H1 (cell line): ENCODE results near the gene SEZ6L. TPM values are rescaled to one million over a fixed set of nuclear protein-coding genes. Genes with fewer than 3 reads are reported as not detected.

ENCODE experiments used
- CTCF ChIA-PET: fragments of 300-600 bp; sonication (Branson Sonifier 250); formaldehyde crosslinking; loops from one replicate; lab custom pipeline; 2021; ENCODE audit not compliant: partially characterized antibody; lab: Charles Lee
- POLR2A ChIA-PET: fragments of 300-600 bp; sonication (Branson Sonifier 250); formaldehyde crosslinking; loops from one replicate; lab custom pipeline; 2021; ENCODE audit warnings: inconsistent platforms; ENCODE audit not compliant: partially characterized antibody; lab: Charles Lee
- DNase-seq, 2 experiments: peaks; one replicate each; pipeline versions ENCODE4 v3.0.0 to v3.0.0-alpha.2; 2010 to 2022; ENCODE audit warnings: low spot score in 2 of 2, low read depth in 1 of 2, mixed read lengths in 1 of 2
- FAIRE-seq: peaks from 2 replicates; lab custom pipeline; 2011; peaks lifted over from hg19 to GRCh38; lab: Jason Lieb, UNC
- H2AFZ ChIP-seq: 2 replicates; pipeline ENCODE4 v1.8.1; 2012; ENCODE audit warnings: low read length, inconsistent platforms
- H2AK5ac ChIP-seq: 2 replicates; pipeline ENCODE4 v1.6.1; 2013; ENCODE audit warnings: low read depth, low read length
- H2BK120ac ChIP-seq: replicated peaks from 2 replicates; pipeline ENCODE3; 2013; ENCODE audit warnings: low read depth, low read length, inconsistent platforms
- H2BK12ac ChIP-seq: 2 replicates; pipeline ENCODE4 v1.6.1; 2013; ENCODE audit warnings: low read depth, low read length
- H2BK15ac ChIP-seq: 2 replicates; pipeline ENCODE4 v1.6.1; 2013; ENCODE audit warnings: low read length
- H2BK20ac ChIP-seq: 2 replicates; pipeline ENCODE4 v1.6.1; 2013; ENCODE audit warnings: low read length
- H2BK5ac ChIP-seq: 2 replicates; pipeline ENCODE4 v1.6.1; 2013; ENCODE audit warnings: low read depth, low read length
- H3K14ac ChIP-seq: 2 replicates; pipeline ENCODE4 v1.6.1; 2013; ENCODE audit warnings: inconsistent platforms; ENCODE audit not compliant: insufficient read length
- H3K18ac ChIP-seq: 2 replicates; pipeline ENCODE4 v1.6.1; 2013; ENCODE audit warnings: low read length; ENCODE audit errors: extremely low read depth
- H3K23ac ChIP-seq: 2 replicates; pipeline ENCODE4 v1.6.1; 2013; ENCODE audit warnings: inconsistent platforms; ENCODE audit not compliant: insufficient read length
- H3K23me2 ChIP-seq: 2 replicates; pipeline ENCODE4 v1.6.1; 2013; ENCODE audit warnings: low read depth, low read length
- H3K27ac ChIP-seq: 2 replicates; pipeline ENCODE4 v1.6.1; 2011; ENCODE audit warnings: low read depth, low read length, inconsistent platforms
- H3K27me3 ChIP-seq, 4 experiments: replicated peaks in 1 of 4; 1 replicate in 1 of 4; 2 replicates in 3 of 4; pipeline versions ENCODE4 v1.6.1 to v1.8.1; 2011 to 2013; ENCODE audit warnings: low read length in 3 of 4, mild to moderate bottlenecking in 3 of 4, inconsistent platforms in 2 of 4, mixed read lengths in 2 of 4, moderate library complexity in 1 of 4; ENCODE audit not compliant: control insufficient read depth in 3 of 4, insufficient read depth in 3 of 4; ENCODE audit errors: extremely low read depth in 1 of 4
- H3K36me3 ChIP-seq, 4 experiments: 2 replicates each; pipeline versions ENCODE4 v1.6.1 to v1.8.1; 2011 to 2013; ENCODE audit warnings: mild to moderate bottlenecking in 4 of 4, low read length in 3 of 4, moderate library complexity in 2 of 4, control low read depth in 1 of 4, inconsistent platforms in 1 of 4; ENCODE audit not compliant: insufficient read depth in 4 of 4, control insufficient read depth in 2 of 4
- H3K4ac ChIP-seq: replicated peaks from 2 replicates; pipeline ENCODE3; 2013; ENCODE audit warnings: low read length, low read depth, mixed read lengths, inconsistent platforms; ENCODE audit not compliant: insufficient read length
- H3K4me1 ChIP-seq, 4 experiments: replicated peaks in 1 of 4; 1 replicate in 1 of 4; 2 replicates in 3 of 4; pipeline versions ENCODE4 v1.6.1 to v1.8.1; 2011 to 2013; ENCODE audit warnings: low read length in 3 of 4, inconsistent platforms in 2 of 4, mixed read lengths in 1 of 4; ENCODE audit not compliant: insufficient read depth in 4 of 4, control insufficient read depth in 3 of 4
- H3K4me2 ChIP-seq, 2 experiments: 2 replicates each; pipeline versions ENCODE4 v1.6.1 to v1.8.1; 2011 to 2013; ENCODE audit warnings: low read depth in 2 of 2, low read length in 2 of 2, control low read depth in 1 of 2, inconsistent platforms in 1 of 2, mild to moderate bottlenecking in 1 of 2; ENCODE audit not compliant: insufficient read depth in 1 of 2
- H3K4me3 ChIP-seq, 4 experiments: fragments of 200-600, 300-600 bp in 1 of 4; sonication (generic), shearing (Covaris generic), sonication (Bioruptor Twin) in 1 of 4; 2 replicates each; pipeline versions ENCODE4 v1.5.1 to v1.8.1; 2011 to 2016; ENCODE audit warnings: low read length in 4 of 4, low read depth in 3 of 4, control low read depth in 2 of 4, inconsistent platforms in 2 of 4, mild to moderate bottlenecking in 2 of 4, mixed read lengths in 1 of 4, moderate library complexity in 1 of 4; ENCODE audit not compliant: insufficient read depth in 2 of 4; ENCODE audit errors: extremely low read depth in 1 of 4
- H3K56ac ChIP-seq: replicated peaks from 2 replicates; pipeline ENCODE3; 2013; ENCODE audit warnings: low read depth, mild to moderate bottlenecking, mixed read lengths, low read length, inconsistent platforms; ENCODE audit not compliant: insufficient read length
- H3K79me1 ChIP-seq: 2 replicates; pipeline ENCODE4 v1.6.1; 2013; ENCODE audit warnings: low read depth, low read length, control low read depth
- H3K79me2 ChIP-seq, 2 experiments: 2 replicates each; pipeline versions ENCODE4 v1.6.1 to v1.8.1; 2012 to 2013; ENCODE audit warnings: low read length in 2 of 2, mild to moderate bottlenecking in 2 of 2, inconsistent platforms in 1 of 2; ENCODE audit not compliant: insufficient read depth in 2 of 2, control insufficient read depth in 1 of 2
- H3K9ac ChIP-seq, 4 experiments: replicated peaks in 1 of 4; 1 replicate in 1 of 4; 2 replicates in 3 of 4; pipeline versions ENCODE4 v1.6.1 to v1.8.1; 2011 to 2013; ENCODE audit warnings: low read depth in 3 of 4, low read length in 3 of 4, control low read depth in 2 of 4, mild to moderate bottlenecking in 2 of 4, moderate library complexity in 2 of 4, inconsistent platforms in 1 of 4; ENCODE audit errors: extremely low read depth in 1 of 4
- H3K9me3 ChIP-seq, 2 experiments: 2 replicates each; pipeline versions ENCODE4 v1.6.1 to v1.8.1; 2012 to 2013; ENCODE audit warnings: mild to moderate bottlenecking in 2 of 2, moderate library complexity in 2 of 2, control low read depth in 1 of 2, inconsistent platforms in 1 of 2, low read depth in 1 of 2, low read length in 1 of 2, mixed read lengths in 1 of 2; ENCODE audit not compliant: insufficient read depth in 2 of 2
- H4K20me1 ChIP-seq, 2 experiments: replicated peaks in 1 of 2; 2 replicates each; pipeline versions ENCODE3 to v1.8.1; 2011 to 2013; ENCODE audit warnings: inconsistent platforms in 2 of 2, low read length in 2 of 2, mild to moderate bottlenecking in 1 of 2; ENCODE audit not compliant: insufficient read depth in 2 of 2, control insufficient read depth in 1 of 2
- H4K5ac ChIP-seq: 2 replicates; pipeline ENCODE4 v1.6.1; 2013; ENCODE audit warnings: low read length, low read depth, mixed read lengths, inconsistent platforms; ENCODE audit not compliant: insufficient read length
- H4K8ac ChIP-seq: 2 replicates; pipeline ENCODE4 v1.8.0; 2013; ENCODE audit warnings: mild to moderate bottlenecking, moderate library complexity, low read length, inconsistent platforms; ENCODE audit not compliant: insufficient read depth; ENCODE audit errors: extremely low read depth
- H4K91ac ChIP-seq: replicated peaks from 2 replicates; pipeline ENCODE3; 2013; ENCODE audit warnings: low read length, mixed read lengths, inconsistent platforms; ENCODE audit not compliant: insufficient read length
- CHD2 ChIP-seq: IDR thresholded peaks from 2 replicates; pipeline ENCODE4 v1.6.1; 2012; ENCODE audit warnings: low read length, improper control_type of control experiment
- GABPA ChIP-seq: IDR thresholded peaks from 2 replicates; pipeline ENCODE4 v1.6.1; 2011; ENCODE audit warnings: mild to moderate bottlenecking, low read length, moderate library complexity, borderline replicate concordance; ENCODE audit not compliant: insufficient read depth
- HDAC6 ChIP-seq: IDR thresholded peaks from one replicate; pipeline ENCODE4 v1.7.1; 2012; ENCODE audit warnings: low read depth, mild to moderate bottlenecking, inconsistent platforms, low read length, moderate library complexity
- JUN ChIP-seq: IDR thresholded peaks from 2 replicates; pipeline ENCODE4 v1.6.1; 2011; ENCODE audit warnings: low read depth, mild to moderate bottlenecking, improper control_type of control experiment, low read length
- KDM1A ChIP-seq: fragments of 200-600, 300-600 bp; sonication (generic); IDR thresholded peaks from 2 replicates; pipeline ENCODE4 v1.7.1; 2016; ENCODE audit warnings: mild to moderate bottlenecking, low read length, borderline replicate concordance
- KDM5A ChIP-seq: fragments of 200-600 bp; IDR thresholded peaks from 2 replicates; pipeline ENCODE4 v1.7.1; 2012; ENCODE audit warnings: mild to moderate bottlenecking, low read length, inconsistent platforms, mixed read lengths
- PHF8 ChIP-seq: fragments of 200-600 bp; sonication (generic); conservative IDR thresholded peaks from 2 replicates; pipeline ENCODE4 v1.7.1; 2012; ENCODE audit warnings: low read depth, mild to moderate bottlenecking, inconsistent platforms, low read length, moderate library complexity
- SIX5 ChIP-seq: IDR thresholded peaks from 2 replicates; pipeline ENCODE4 v1.6.1; 2011; ENCODE audit warnings: mild to moderate bottlenecking, low read depth, low read length
- SP1 ChIP-seq: IDR thresholded peaks from 2 replicates; pipeline ENCODE4 v1.6.1; 2011; ENCODE audit warnings: low read depth, low read length
- SRF ChIP-seq: IDR thresholded peaks from 2 replicates; pipeline ENCODE4 v1.6.1; 2011; ENCODE audit warnings: mild to moderate bottlenecking, low read depth, low read length, moderate library complexity
- TAF1 ChIP-seq: IDR thresholded peaks from 2 replicates; pipeline ENCODE4 v1.6.1; 2011; ENCODE audit warnings: mild to moderate bottlenecking, low read depth, low read length
- TEAD4 ChIP-seq: IDR thresholded peaks from 2 replicates; pipeline ENCODE4 v1.6.1; 2012; ENCODE audit warnings: low read depth, low read length, inconsistent platforms, mixed read lengths
- WGBS, 2 experiments: shearing (Covaris generic) in 1 of 2; methylation state at CpG; one replicate each; pipeline versions ENCODE4 v1.1.6 to v1.1.7; 2013 to 2015; ENCODE audit warnings: low lambda C conversion rate in 2 of 2, mixed read lengths in 2 of 2, inconsistent platforms in 1 of 2, low coverage in 1 of 2, missing lambda C conversion rate in 1 of 2; ENCODE audit not compliant: insufficient replicate concordance in 2 of 2, insufficient coverage in 1 of 2, insufficient read length in 1 of 2; ENCODE audit errors: extremely low coverage in 1 of 2, missing lambda C conversion rate in 1 of 2; 5-methylcytosine and 5-hydroxymethylcytosine counted together
- polyA plus RNA-seq, 7 experiments: library from polyadenylated mRNA; depleted of rRNA in 3 of 7; stranded (reverse) in 5 of 7; unstranded in 2 of 7; fragments of >200 nt in 5 of 7; fragments of 200-250 nt in 2 of 7; gene quantifications; 1 replicate in 5 of 7; 2 replicates in 1 of 7; 4 replicates in 1 of 7; pipeline versions ENCODE4 v1.2.1 to v1.2.3, GENCODE V29; 2011 to 2013; ENCODE audit warnings: missing spikeins in 2 of 7, mixed read lengths in 2 of 7
- total RNA-seq: library from RNA; stranded (reverse); fragmentation: NEBNext Ultra II Directional; extraction: Animal tissue kit (Norgen Biotek cat#: 25700); gene quantifications from 2 replicates; pipeline ENCODE4 v1.2.1, GENCODE V29; 2021
- TF ChIP-seq, protein P1 (sequence below): IDR thresholded peaks from 2 replicates; pipeline ENCODE4 v1.6.1; 2011; ENCODE audit warnings: low read depth, mild to moderate bottlenecking, low read length; ENCODE audit not compliant: insufficient read depth

SEZ6L gene
- total and polyA plus RNA-seq, 2 of the 8 experiments (the other 6 are each of a cell fraction or from before 2014, with no cell fraction given): 0.06 to 0.33 TPM

DNA sequence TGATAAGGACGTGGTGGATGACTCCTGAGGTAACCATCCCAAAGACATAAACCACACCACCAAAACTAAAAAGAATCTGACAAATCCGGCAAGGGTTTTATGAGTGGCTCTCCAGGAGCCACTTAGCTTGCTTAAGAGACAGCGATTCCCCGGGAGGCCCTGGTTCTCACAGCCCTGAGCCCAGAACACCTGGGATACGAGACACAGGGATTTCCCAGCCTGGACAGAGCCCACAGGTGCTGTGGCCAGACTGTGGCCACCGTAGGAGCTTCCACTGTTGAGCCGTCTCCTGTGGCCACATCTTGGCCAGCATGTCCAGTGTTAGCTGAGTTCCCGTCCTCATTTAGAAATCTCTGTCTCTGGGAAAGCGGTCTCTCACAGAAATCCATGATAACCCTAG, 188.6 kb downstream of the SEZ6L start:
- no peak for FAIRE-seq
- no peak overlapping the region for H3K27ac ChIP-seq
- H3K79me2 ChIP-seq: no peaks in the 10 kb centered on the region
- no peaks in the 10 kb centered on the region for H4K20me1 ChIP-seq
- no peak overlapping the region for H3K14ac ChIP-seq
- H4K5ac ChIP-seq: no peak overlapping the region
- no peak overlapping the region for H4K91ac ChIP-seq
- no peak overlapping the region for H3K23ac ChIP-seq
- H2BK12ac ChIP-seq: no peak overlapping the region
- H3K18ac ChIP-seq: no peak overlapping the region
- H3K4me2 ChIP-seq: no peak overlapping the region
- H3K4me1 ChIP-seq: peaks cover 0 to 4% (median under 1%) of the 10 kb centered on the region in 4 experiments; a peak in 2 of 7 replicates
- TF ChIP-seq, protein P1, sequence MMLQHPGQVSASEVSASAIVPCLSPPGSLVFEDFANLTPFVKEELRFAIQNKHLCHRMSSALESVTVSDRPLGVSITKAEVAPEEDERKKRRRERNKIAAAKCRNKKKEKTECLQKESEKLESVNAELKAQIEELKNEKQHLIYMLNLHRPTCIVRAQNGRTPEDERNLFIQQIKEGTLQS: no peak
- no peak for TF ChIP-seq SRF
- no peak for TF ChIP-seq KDM1A
- no peak for TF ChIP-seq HDAC6
- no peak for TF ChIP-seq TEAD4
- TF ChIP-seq CHD2: no peak
- no peak for TF ChIP-seq JUN
- no peak for TF ChIP-seq TAF1
- TF ChIP-seq SP1: no peak
- TF ChIP-seq SIX5: no peak
- TF ChIP-seq GABPA: no peak
- TF ChIP-seq PHF8: no peak
- no peak for TF ChIP-seq KDM5A
- TF ChIP-seq, all 59 proteins: peak for 0
- no peaks in the 10 kb centered on the region; a peak in 2 of 7 replicates for H3K27me3 ChIP-seq
- no peak overlapping the region for H2BK15ac ChIP-seq
- H3K56ac ChIP-seq: no peak overlapping the region
- H2BK5ac ChIP-seq: no peak overlapping the region
- no peak overlapping the region for H2AFZ ChIP-seq
- H3K4ac ChIP-seq: no peak overlapping the region
- H3K4me3 ChIP-seq: no peak overlapping the region
- ChIA-PET CTCF (interaction anchor here (0.8 to 2.4 kb wide), 8 partner anchors 13 to 585 kb away, joined by 3 to 13 read pairs (median 4); no protein-coding TSS in a partner anchor), POLR2A (interaction anchor here (0.7 kb wide), 1 partner anchor 565 kb away, joined by 3 read pairs; no protein-coding TSS in a partner anchor)
- peaks cover 2% of the 10 kb centered on the region; the same call in 1 of the 2 replicates for H3K23me2 ChIP-seq
- no peak overlapping the region for H3K9ac ChIP-seq
- H2AK5ac ChIP-seq: no peak overlapping the region
- no peaks in the 10 kb centered on the region for H3K79me1 ChIP-seq
- H3K36me3 ChIP-seq: no peaks in the 10 kb centered on the region
- 85% methylated on average over 9 of the region's 9 CpGs; no CpG with 5 or more reads in 1 of the 2 experiments for WGBS, 2 experiments
- no peak overlapping the region for H2BK20ac ChIP-seq
- no peak overlapping the region for H2BK120ac ChIP-seq
- no peaks in the 10 kb centered on the region for H3K9me3 ChIP-seq
- H4K8ac ChIP-seq: no peak overlapping the region
- DNase-seq: no peak
